Naive thymus-derived CD8-positive, alpha-beta T cell (primary cell): ENCODE measurements around the gene LRRC36. TPM values are rescaled to one million over a fixed set of nuclear protein-coding genes. Genes with fewer than 3 reads are reported as not detected.
"Not testable (repeated sequence)": the region's sequence is repeated elsewhere in the genome, so short reads cannot be mapped to it uniquely, and the experiment has no call there.

Source experiments
- ATAC-seq, 2 donors: fragments of 150-1000 bp; cut with Tn5 transposase in 1 of 2; sonication (Bioruptor Pico), chemical (Tn5 transposase) in 1 of 2; 1 replicate in 1 of 2; 2 replicates in 1 of 2; pipeline ENCODE4 v1.10.0; 2021; ENCODE audit warnings: mild to moderate bottlenecking in 2 of 2, moderate library complexity in 2 of 2
- POLR2A ChIA-PET: fragments of 350-600 bp; sonication (Branson Sonifier 250); formaldehyde crosslinking; loops from one replicate; lab custom pipeline; 2021; ENCODE audit warnings: antibody characterized with exemption; lab: Charles Lee
- DNase-seq, 10 donors: peaks; one replicate each; pipeline versions ENCODE4 v3.0.0 to v3.0.0-alpha.2; 2020 to 2022
- H3K27ac Mint-ChIP-seq, 10 donors: one replicate each; pipeline ENCODE4 v1.8.0; 2020 to 2022; ENCODE audit warnings: mild to moderate bottlenecking in 10 of 10, mixed read lengths in 10 of 10, moderate library complexity in 4 of 10, inconsistent platforms in 1 of 10
- H3K27me3 Mint-ChIP-seq, 5 donors: one replicate each; pipeline ENCODE4 v1.8.0; 2021 to 2022; ENCODE audit warnings: mixed read lengths in 5 of 5
- H3K36me3 Mint-ChIP-seq, 3 donors: one replicate each; pipeline ENCODE4 v1.8.0; 2020 to 2022; ENCODE audit warnings: mixed read lengths in 3 of 3, mild to moderate bottlenecking in 2 of 3, inconsistent platforms in 1 of 3
- H3K4me1 Mint-ChIP-seq, 4 donors: one replicate each; pipeline ENCODE4 v1.8.0; 2021 to 2022; ENCODE audit warnings: mixed read lengths in 4 of 4
- H3K4me3 Mint-ChIP-seq, 10 donors: one replicate each; pipeline ENCODE4 v1.8.0; 2020 to 2022; ENCODE audit warnings: mild to moderate bottlenecking in 10 of 10, mixed read lengths in 10 of 10, moderate library complexity in 6 of 10, inconsistent platforms in 1 of 10
- H3K9me3 Mint-ChIP-seq, 9 donors: one replicate each; pipeline ENCODE4 v1.8.0; 2020 to 2022; ENCODE audit warnings: mixed read lengths in 9 of 9, mild to moderate bottlenecking in 3 of 9, inconsistent platforms in 1 of 9, moderate library complexity in 1 of 9
- polyA plus RNA-seq, 3 donors: library from polyadenylated mRNA; unstranded; fragments of 300-500 nt; fragmentation: Illumina TruSeq; gene quantifications; one replicate each; pipeline ENCODE4 v1.2.3, GENCODE V29; 2021
- total RNA-seq, 8 experiments: library from RNA in 2 of 8; stranded (reverse) in 2 of 8; gene quantifications; one replicate each; pipeline ENCODE4 v1.2.3 and lab custom pipeline; 2021 to 2026

The LRRC36 gene
- total and polyA plus RNA-seq, 5 experiments from 2014 or later = 0.49 TPM; not detected in 4

GRCh38 chr16:67405336-67405735 lies 78.7 kb downstream of the LRRC36 start:
- no peaks in the 10 kb centered on the region for H3K36me3 Mint-ChIP-seq
- peaks cover 0 to 15% (median 5%) of the 10 kb centered on the region in 5 donors for H3K27me3 Mint-ChIP-seq
- POLR2A ChIA-PET = no interaction called here
- H3K4me1 Mint-ChIP-seq = no peaks in the 10 kb centered on the region
- no peaks in the 10 kb centered on the region for H3K9me3 Mint-ChIP-seq
- DNase-seq = no peak
- no peak overlapping the region for H3K27ac Mint-ChIP-seq
- no peak for ATAC-seq
- H3K4me3 Mint-ChIP-seq = no peak overlapping the region

- no peaks in the 10 kb centered on the region for H3K36me3 Mint-ChIP-seq
- POLR2A ChIA-PET = interaction anchor here (1.3 kb wide), 1 partner anchor 965 kb away, joined by 3 read pairs; no protein-coding TSS in a partner anchor
- peak overlapping the region in 1 of 10 donors; percentile 51 for H3K27ac Mint-ChIP-seq
- H3K4me1 Mint-ChIP-seq = no peaks in the 10 kb centered on the region
- no peak overlapping the region for H3K4me3 Mint-ChIP-seq
- ATAC-seq (no peak), DNase-seq (no peak)
- no peaks in the 10 kb centered on the region for H3K9me3 Mint-ChIP-seq
- H3K27me3 Mint-ChIP-seq = peaks cover 0 to 12% (median 5%) of the 10 kb centered on the region in 5 donors
These were observed 79.7 kb downstream of the LRRC36 start for GRCh38 chr16:67406111-67406971.

GRCh38 chr16:67407176-67407787 lies 80.7 kb downstream of the LRRC36 start:
- Mint-ChIP-seq H3K36me3 (no peaks in the 10 kb centered on the region), H3K27ac (no peak overlapping the region), H3K4me3 (no peak overlapping the region), H3K4me1 (no peaks in the 10 kb centered on the region), H3K27me3 (peaks cover 0 to 8% (median 2%) of the 10 kb centered on the region in 5 donors), H3K9me3 (no peaks in the 10 kb centered on the region)
- POLR2A ChIA-PET = interaction anchor here (1.3 kb wide), 1 partner anchor 964 kb away, joined by 3 read pairs; no protein-coding TSS in a partner anchor
- DNase-seq (no peak), ATAC-seq (no peak)

DNA sequence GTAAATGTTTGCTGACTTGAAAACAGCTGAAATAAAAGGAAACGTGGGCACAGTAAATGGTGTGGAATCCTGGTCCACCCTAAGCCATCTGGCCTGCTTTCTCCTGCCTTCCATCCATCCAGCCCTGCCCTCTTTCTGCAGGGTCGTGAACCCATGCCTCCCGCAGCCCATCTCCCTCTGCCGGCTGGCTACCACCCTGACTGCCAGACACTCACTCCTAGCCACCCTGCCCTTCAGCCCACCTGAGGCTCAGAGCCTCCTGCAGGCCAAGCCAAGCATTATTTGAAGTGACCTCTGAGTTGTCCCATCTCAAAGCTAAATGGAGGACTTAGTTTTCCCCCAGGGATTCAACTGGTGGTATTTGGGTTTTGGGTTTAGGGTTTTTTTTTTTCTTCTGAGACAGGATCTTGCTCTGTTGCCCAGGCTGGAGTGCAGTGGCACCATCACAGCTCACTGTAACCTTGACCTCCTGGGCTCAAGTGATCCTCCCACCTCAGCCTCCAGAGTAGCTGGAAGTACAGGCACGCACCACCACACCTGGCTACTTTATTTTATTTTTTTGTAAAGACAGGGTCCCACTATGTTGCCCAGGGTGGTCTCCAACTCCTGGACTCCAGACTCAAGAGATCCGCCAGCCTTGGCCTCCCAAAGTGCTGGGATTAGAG lies 81.3 kb downstream of the LRRC36 start:
- Mint-ChIP-seq H3K27me3 (peaks cover 0 to 9% (median 2%) of the 10 kb centered on the region in 5 donors), H3K4me3 (no peak overlapping the region), H3K36me3 (no peaks in the 10 kb centered on the region), H3K4me1 (no peaks in the 10 kb centered on the region), H3K9me3 (no peaks in the 10 kb centered on the region), H3K27ac (peak overlapping the region in 1 of 10 donors; percentile 85)
- DNase-seq = no peak
- POLR2A ChIA-PET = no interaction called here
- ATAC-seq = no peak

- H3K9me3 Mint-ChIP-seq = no peaks in the 10 kb centered on the region
- H3K36me3 Mint-ChIP-seq = no peaks in the 10 kb centered on the region
- H3K27me3 Mint-ChIP-seq = peaks cover 0 to 6% (median 4%) of the 10 kb centered on the region in 5 donors
- peak overlapping the region in 1 of 10 donors; percentile 20 for H3K4me3 Mint-ChIP-seq
- ATAC-seq (no peak), DNase-seq (no peak)
- POLR2A ChIA-PET = no interaction called here
- H3K4me1 Mint-ChIP-seq = peaks cover 0 to 3% (median 0%) of the 10 kb centered on the region in 4 donors
- H3K27ac Mint-ChIP-seq = no peak overlapping the region
These were observed 83.0 kb downstream of the LRRC36 start for GRCh38 chr16:67409631-67410030.

DNA sequence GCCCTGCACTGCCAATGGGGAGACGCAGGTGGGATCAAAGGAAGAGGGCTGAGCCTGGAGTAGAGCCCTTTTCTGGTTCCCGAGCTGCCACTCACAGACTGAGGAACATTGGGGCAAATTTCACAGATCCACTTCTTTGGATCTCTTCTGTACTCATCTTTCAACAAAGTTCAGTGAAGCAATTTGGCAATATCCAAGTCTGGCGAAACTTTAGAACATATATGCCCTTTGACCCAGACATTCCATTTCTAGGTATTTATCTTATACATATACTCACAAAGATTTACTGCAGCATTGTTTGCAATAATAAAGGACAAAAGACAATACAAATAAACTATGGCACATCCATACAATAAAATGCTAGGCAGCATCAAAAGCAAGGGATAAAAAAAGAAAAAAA lies 84.7 kb downstream of the LRRC36 start:
- peaks cover 2 to 8% (median 4%) of the 10 kb centered on the region in 5 donors for H3K27me3 Mint-ChIP-seq
- H3K4me1 Mint-ChIP-seq = peaks cover 3 to 7% (median 4%) of the 10 kb centered on the region in 4 donors
- H3K4me3 Mint-ChIP-seq = no peak overlapping the region
- POLR2A ChIA-PET = no interaction called here
- no peaks in the 10 kb centered on the region for H3K9me3 Mint-ChIP-seq
- peak overlapping the region in 1 of 10 donors; percentile 22 for H3K27ac Mint-ChIP-seq
- H3K36me3 Mint-ChIP-seq = no peaks in the 10 kb centered on the region
- DNase-seq (no peak), ATAC-seq (no peak)

DNA sequence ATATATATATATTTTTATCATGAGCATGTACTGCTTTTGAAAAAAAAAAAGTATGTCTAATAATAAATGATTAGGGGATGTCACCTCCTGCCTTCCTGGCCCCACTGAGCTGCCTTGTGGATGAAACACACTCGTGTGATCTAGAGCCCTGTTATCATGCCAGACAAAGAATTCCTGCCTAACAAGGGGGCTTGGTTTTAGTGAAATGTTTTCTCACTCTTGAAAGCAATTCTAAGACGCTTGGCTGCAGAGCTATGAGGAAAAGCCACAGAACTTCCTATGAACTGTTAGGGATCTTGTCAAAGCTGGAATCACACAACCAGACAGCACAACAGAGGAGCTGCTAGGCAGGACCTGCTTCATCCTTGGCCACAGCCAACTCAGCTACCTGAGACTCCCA lies 85.7 kb downstream of the LRRC36 start:
- no peaks in the 10 kb centered on the region for H3K36me3 Mint-ChIP-seq
- no peak overlapping the region for H3K27ac Mint-ChIP-seq
- peaks cover 7 to 13% (median 8%) of the 10 kb centered on the region in 4 donors for H3K4me1 Mint-ChIP-seq
- ATAC-seq = no peak
- POLR2A ChIA-PET = interaction anchor here (0.7 kb wide), 1 partner anchor 62 kb away, joined by 3 read pairs; no protein-coding TSS in a partner anchor
- H3K9me3 Mint-ChIP-seq = no peaks in the 10 kb centered on the region
- H3K4me3 Mint-ChIP-seq = no peak overlapping the region
- H3K27me3 Mint-ChIP-seq = peaks cover 8 to 17% (median 10%) of the 10 kb centered on the region in 5 donors
- DNase-seq = no peak

DNA sequence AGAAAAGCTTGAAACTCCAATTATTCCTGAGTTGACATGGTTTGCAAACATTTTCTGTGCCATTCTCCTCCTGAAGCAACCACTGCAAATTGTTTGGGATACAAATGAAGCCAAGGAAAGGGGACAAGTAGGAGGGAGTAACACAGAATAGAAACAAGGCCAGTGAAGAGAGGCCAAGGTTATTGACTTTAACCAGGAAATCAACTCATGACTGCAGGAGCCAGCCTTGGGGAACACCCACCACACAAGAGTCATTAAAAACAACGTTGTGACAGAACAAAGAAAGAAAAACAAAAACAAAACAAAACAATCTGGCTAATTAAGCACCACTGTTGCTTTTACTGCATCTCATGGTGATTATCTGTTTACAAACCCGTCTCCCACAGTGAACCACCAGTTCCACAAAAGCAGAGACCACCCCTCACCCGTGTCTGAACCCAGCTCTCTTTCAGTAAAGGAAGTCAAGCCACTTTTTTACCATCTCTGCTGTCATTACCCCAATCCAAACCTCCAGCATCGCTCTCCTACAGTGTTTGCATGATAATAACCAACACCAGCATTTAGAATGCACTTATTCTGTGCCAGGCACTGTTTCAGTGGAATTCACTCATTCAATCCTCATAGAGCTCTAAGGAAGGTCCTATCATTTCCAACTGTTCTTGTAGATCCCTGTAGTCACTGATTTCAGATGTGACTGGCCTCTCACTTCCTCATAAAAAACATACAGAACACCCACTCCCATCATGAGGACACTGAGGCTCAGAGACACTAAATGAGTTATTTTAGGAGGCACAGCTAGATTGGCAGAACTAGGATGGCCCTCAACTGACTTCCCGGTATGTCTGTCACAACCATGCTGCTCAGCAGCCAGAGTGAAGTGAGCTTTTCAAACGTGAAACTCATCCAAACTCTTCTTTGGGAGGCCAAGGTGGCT lies 87.6 kb downstream of the LRRC36 start:
- Mint-ChIP-seq H3K4me1 (peaks cover 7 to 13% (median 8%) of the 10 kb centered on the region in 4 donors), H3K36me3 (no peaks in the 10 kb centered on the region), H3K4me3 (peak overlapping the region in 1 of 10 donors; percentile 7), H3K27ac (no peak overlapping the region), H3K27me3 (peaks cover 10 to 25% (median 14%) of the 10 kb centered on the region in 5 donors), H3K9me3 (no peaks in the 10 kb centered on the region)
- POLR2A ChIA-PET = no interaction called here
- no peak for ATAC-seq
- no peak for DNase-seq

DNA sequence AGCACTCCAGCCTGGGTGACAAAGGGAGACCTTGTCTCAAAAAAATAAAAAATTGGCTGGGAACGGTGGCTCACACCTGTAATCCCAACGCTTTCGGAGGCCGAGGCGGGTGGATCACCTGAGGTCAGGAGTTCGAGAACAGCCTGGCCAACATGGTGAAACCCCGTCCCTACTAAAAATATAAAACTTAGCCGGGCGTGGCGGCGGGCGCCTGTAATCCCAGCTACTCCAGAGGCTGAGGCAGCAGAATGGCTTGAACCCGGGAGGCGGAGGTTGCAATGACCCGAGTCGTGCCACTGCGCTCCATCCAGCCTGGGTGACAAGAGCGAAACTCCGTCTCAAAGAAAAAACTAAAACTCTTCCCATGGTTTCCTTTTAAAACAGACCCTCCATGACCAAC lies 88.8 kb downstream of the LRRC36 start:
- peak overlapping the region; percentile 22 to 75 (median 59) for H3K4me3 Mint-ChIP-seq
- POLR2A ChIA-PET, ATAC-seq, DNase-seq, H3K36me3 Mint-ChIP-seq, H3K9me3 Mint-ChIP-seq: not testable (repeated sequence)
- peak overlapping the region in 1 of 10 donors; percentile 21 for H3K27ac Mint-ChIP-seq
- peaks cover 14 to 31% (median 17%) of the 10 kb centered on the region in 5 donors for H3K27me3 Mint-ChIP-seq
- peaks cover 7 to 13% (median 8%) of the 10 kb centered on the region in 4 donors for H3K4me1 Mint-ChIP-seq

- Mint-ChIP-seq H3K36me3 (no peaks in the 10 kb centered on the region), H3K9me3 (no peaks in the 10 kb centered on the region), H3K4me1 (peaks cover 7 to 13% (median 8%) of the 10 kb centered on the region in 4 donors), H3K4me3 (peak within 1 kb of the TSS; percentile 77 to 92 (median 82)), H3K27me3 (peaks cover 14 to 34% (median 17%) of the 10 kb centered on the region in 5 donors), H3K27ac (peak within 1 kb of the TSS in 7 of 10 donors; percentile 21 to 76 (median 55))
- POLR2A ChIA-PET = no interaction called here
- DNase-seq = peak in 8 of 10 donors; percentile 15 to 56 (median 48)
- peak; percentile 90 to 91 for ATAC-seq
These were observed 89.5 kb downstream of the LRRC36 start, which contains the start of gene ZDHHC1 for GRCh38 chr16:67415872-67416793. Gene ZDHHC1, minus strand, starts transcription at chr16:67416477. Its CDS starts 8,702 bp downstream, at chr16:67407775.
